H9 (cell line): Measurements from ENCODE around the gene TEX54. TPM values are rescaled to one million over a fixed set of nuclear protein-coding genes. Genes with fewer than 3 reads are reported as not detected.
A peak's percentile ranks its signal among the peaks of the same experiment; 100 is the strongest.

Experiments
- DNase-seq: peaks from one replicate; pipeline ENCODE4 v3.0.0-alpha.2; 2017
- H2AFZ ChIP-seq: one replicate; pipeline ENCODE4 v1.6.1; 2013; ENCODE audit warnings: mild to moderate bottlenecking, low read length, control low read depth, moderate library complexity
- H2AK5ac ChIP-seq: 2 replicates; pipeline ENCODE4 v1.6.1; 2013; ENCODE audit warnings: low read length, control low read depth, mixed read lengths; ENCODE audit not compliant: insufficient read length
- H2BK120ac ChIP-seq: one replicate; pipeline ENCODE4 v1.6.1; 2013; ENCODE audit warnings: low read depth, mild to moderate bottlenecking, low read length, control low read depth, inconsistent platforms; ENCODE audit not compliant: poor library complexity, severe bottlenecking
- H2BK12ac ChIP-seq: 2 replicates; pipeline ENCODE4 v1.6.1; 2013; ENCODE audit warnings: low read length, control low read depth, mixed read lengths, low read depth; ENCODE audit not compliant: insufficient read length
- H2BK15ac ChIP-seq: 2 replicates; pipeline ENCODE4 v1.6.1; 2013; ENCODE audit warnings: low read depth, low read length, control low read depth
- H2BK20ac ChIP-seq: one replicate; pipeline ENCODE4 v1.6.1; 2013; ENCODE audit warnings: low read depth, mild to moderate bottlenecking, low read length, control low read depth, inconsistent platforms; ENCODE audit not compliant: poor library complexity, severe bottlenecking
- H2BK5ac ChIP-seq: 2 replicates; pipeline ENCODE4 v1.6.1; 2013; ENCODE audit warnings: low read length, control low read depth, mixed read lengths; ENCODE audit not compliant: insufficient read length
- H3K14ac ChIP-seq: 2 replicates; pipeline ENCODE4 v1.6.1; 2013; ENCODE audit warnings: low read length, control low read depth; ENCODE audit not compliant: insufficient read depth
- H3K18ac ChIP-seq: 2 replicates; pipeline ENCODE4 v1.6.1; 2013; ENCODE audit warnings: low read depth, mild to moderate bottlenecking, mixed read lengths, low read length, control low read depth; ENCODE audit not compliant: insufficient read length
- H3K23ac ChIP-seq: 2 replicates; pipeline ENCODE4 v1.6.1; 2013; ENCODE audit warnings: low read length, control low read depth, mixed read lengths, low read depth; ENCODE audit not compliant: insufficient read length
- H3K23me2 ChIP-seq: 2 replicates; pipeline ENCODE4 v1.6.1; 2013; ENCODE audit warnings: low read depth, mild to moderate bottlenecking, mixed read lengths, low read length, control low read depth; ENCODE audit not compliant: insufficient read length, poor library complexity, severe bottlenecking
- H3K27ac ChIP-seq: 2 replicates; pipeline ENCODE4 v1.5.1; 2013; ENCODE audit warnings: low read length, control low read depth, mixed read lengths, low read depth; ENCODE audit not compliant: insufficient read length
- H3K27me3 ChIP-seq: 2 replicates; pipeline ENCODE4 v1.6.1; 2013; ENCODE audit warnings: low read length, control low read depth, inconsistent platforms; ENCODE audit not compliant: insufficient read depth
- H3K4ac ChIP-seq: 2 replicates; pipeline ENCODE4 v1.6.1; 2013; ENCODE audit warnings: low read depth, mild to moderate bottlenecking, control low read depth, inconsistent platforms, low read length, moderate library complexity
- H3K4me1 ChIP-seq: 2 replicates; pipeline ENCODE4 v1.6.1; 2013; ENCODE audit warnings: low read length, control low read depth, inconsistent platforms; ENCODE audit not compliant: insufficient read depth
- H3K4me2 ChIP-seq: 2 replicates; pipeline ENCODE4 v1.6.1; 2013; ENCODE audit warnings: low read length, control low read depth, mixed read lengths; ENCODE audit not compliant: insufficient read length, insufficient read depth
- H3K56ac ChIP-seq: 2 replicates; pipeline ENCODE4 v1.6.1; 2013; ENCODE audit warnings: low read depth, mild to moderate bottlenecking, mixed read lengths, low read length, control low read depth; ENCODE audit not compliant: insufficient read length
- H3K79me1 ChIP-seq: 2 replicates; pipeline ENCODE4 v1.6.1; 2013; ENCODE audit warnings: low read depth, mild to moderate bottlenecking, moderate library complexity, low read length, control low read depth, inconsistent platforms; ENCODE audit not compliant: insufficient read depth, poor library complexity, severe bottlenecking
- H3K79me2 ChIP-seq: 2 replicates; pipeline ENCODE4 v1.6.1; 2013; ENCODE audit warnings: low read length, control low read depth, inconsistent platforms; ENCODE audit not compliant: insufficient read depth
- H3K9ac ChIP-seq: 2 replicates; pipeline ENCODE4 v1.6.1; 2013; ENCODE audit warnings: low read length, control low read depth, mixed read lengths; ENCODE audit not compliant: insufficient read length; ENCODE audit errors: extremely low read depth
- H3K9me3 ChIP-seq: one replicate; pipeline ENCODE4 v1.6.1; 2013; ENCODE audit warnings: low read depth, low read length, inconsistent platforms; ENCODE audit not compliant: control insufficient read depth
- H3T11ph ChIP-seq: one replicate; pipeline ENCODE4 v1.6.1; 2013; ENCODE audit warnings: mild to moderate bottlenecking, low read length, control low read depth, inconsistent platforms
- H4K20me1 ChIP-seq: one replicate; pipeline ENCODE4 v1.6.1; 2013; ENCODE audit not compliant: control insufficient read depth, insufficient read length, insufficient read depth
- H4K5ac ChIP-seq: 2 replicates; pipeline ENCODE4 v1.6.1; 2013; ENCODE audit warnings: low read depth, mild to moderate bottlenecking, mixed read lengths, low read length, control low read depth; ENCODE audit not compliant: insufficient read length
- H4K8ac ChIP-seq: replicated peaks from 2 replicates; pipeline ENCODE4 v1.6.1; 2013; ENCODE audit warnings: low read length, control low read depth, mixed read lengths, low read depth; ENCODE audit not compliant: insufficient read length
- H4K91ac ChIP-seq: 2 replicates; pipeline ENCODE4 v1.6.1; 2013; ENCODE audit warnings: low read depth, mild to moderate bottlenecking, moderate library complexity, mixed read lengths, low read length, control low read depth; ENCODE audit not compliant: insufficient read length
- H3K27ac Mint-ChIP-seq, 3 experiments: 2 replicates in 2 of 3; 3 replicates in 1 of 3; pipeline ENCODE4 v1.8.0; 2020 to 2021; ENCODE audit warnings: mixed read lengths in 3 of 3, mild to moderate bottlenecking in 1 of 3, moderate library complexity in 1 of 3
- H3K27me3 Mint-ChIP-seq: 2 replicates; pipeline ENCODE4 v1.8.0; 2021; ENCODE audit warnings: low read depth, mild to moderate bottlenecking, moderate library complexity, mixed read lengths
- H3K36me3 Mint-ChIP-seq, 3 experiments: 2 replicates in 2 of 3; 3 replicates in 1 of 3; pipeline ENCODE4 v1.8.0; 2020 to 2021; ENCODE audit warnings: low read depth in 3 of 3, mixed read lengths in 3 of 3; ENCODE audit not compliant: insufficient read depth in 1 of 3
- H3K4me1 Mint-ChIP-seq, 2 experiments: 2 replicates each; pipeline ENCODE4 v1.8.0; 2020; ENCODE audit warnings: mixed read lengths in 2 of 2
- H3K4me3 Mint-ChIP-seq, 2 experiments: 2 replicates in 1 of 2; 3 replicates in 1 of 2; pipeline ENCODE4 v1.8.0; 2020 to 2021; ENCODE audit warnings: mild to moderate bottlenecking in 2 of 2, mixed read lengths in 2 of 2, moderate library complexity in 1 of 2
- H3K9me3 Mint-ChIP-seq, 2 experiments: 2 replicates in 1 of 2; 3 replicates in 1 of 2; pipeline ENCODE4 v1.8.0; 2020; ENCODE audit warnings: mild to moderate bottlenecking in 2 of 2, mixed read lengths in 2 of 2, moderate library complexity in 1 of 2
- WGBS: extraction: QIAGEN DNeasy Blood & Tissue Kit; methylation state at CpG from one replicate; pipeline ENCODE4 v1.1.7; 2013; ENCODE audit warnings: missing lambda C conversion rate, low lambda C conversion rate, mixed read lengths; ENCODE audit not compliant: insufficient read length; ENCODE audit errors: extremely low coverage; 5-methylcytosine and 5-hydroxymethylcytosine counted together
- total RNA-seq: library from RNA; stranded (reverse); gene quantifications from 2 replicates; pipeline ENCODE4 v1.2.1, GENCODE V29; 2021
- TF ChIP-seq, protein P1 (sequence below): fragments of 200-600 bp; sonication (generic); conservative IDR thresholded peaks from 3 replicates; pipeline ENCODE4 v1.8.0; 2021; ENCODE audit warnings: antibody characterized with exemption, mild to moderate bottlenecking

The TEX54 gene
- total RNA-seq, 1 experiment from 2014 or later: 1.2 TPM

DNA sequence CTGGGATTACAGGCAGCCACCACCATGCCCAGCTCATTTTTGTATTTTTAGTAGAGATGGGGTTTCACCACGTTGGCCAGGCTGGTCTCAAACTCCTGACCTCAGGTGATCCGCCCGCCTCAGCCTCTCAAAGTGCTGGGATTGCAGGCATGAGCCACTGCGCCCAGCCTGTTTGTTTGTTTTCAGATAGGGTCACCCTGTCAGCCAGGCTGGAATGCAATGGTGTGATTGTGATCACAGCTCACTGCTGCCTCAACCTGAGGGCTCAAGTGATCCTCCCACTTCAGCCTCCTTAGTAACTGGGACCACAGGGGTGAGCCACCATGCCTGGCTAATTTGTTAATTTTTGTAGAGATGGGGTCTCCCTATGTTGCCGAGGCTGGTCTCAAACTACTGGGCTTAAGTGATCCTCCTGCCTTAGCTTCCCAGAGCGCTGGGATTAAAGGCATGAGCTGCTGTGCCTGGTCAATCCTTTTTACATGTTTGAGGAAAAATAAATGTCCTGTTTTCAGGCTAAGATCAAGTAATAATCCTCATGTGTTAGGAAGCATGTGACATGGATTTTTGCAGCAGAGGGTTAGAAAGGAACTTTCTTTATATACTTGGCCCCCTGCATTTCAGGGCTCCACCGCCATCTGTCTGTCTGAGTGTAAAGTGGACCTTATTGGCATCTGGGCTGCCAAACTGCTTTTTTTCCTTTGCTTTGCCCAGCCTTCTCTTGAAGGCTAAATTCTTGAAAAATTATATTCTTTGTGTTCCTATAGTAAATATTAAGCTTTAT lies 43.2 kb upstream of the TEX54 start:
- TF ChIP-seq, protein P1, sequence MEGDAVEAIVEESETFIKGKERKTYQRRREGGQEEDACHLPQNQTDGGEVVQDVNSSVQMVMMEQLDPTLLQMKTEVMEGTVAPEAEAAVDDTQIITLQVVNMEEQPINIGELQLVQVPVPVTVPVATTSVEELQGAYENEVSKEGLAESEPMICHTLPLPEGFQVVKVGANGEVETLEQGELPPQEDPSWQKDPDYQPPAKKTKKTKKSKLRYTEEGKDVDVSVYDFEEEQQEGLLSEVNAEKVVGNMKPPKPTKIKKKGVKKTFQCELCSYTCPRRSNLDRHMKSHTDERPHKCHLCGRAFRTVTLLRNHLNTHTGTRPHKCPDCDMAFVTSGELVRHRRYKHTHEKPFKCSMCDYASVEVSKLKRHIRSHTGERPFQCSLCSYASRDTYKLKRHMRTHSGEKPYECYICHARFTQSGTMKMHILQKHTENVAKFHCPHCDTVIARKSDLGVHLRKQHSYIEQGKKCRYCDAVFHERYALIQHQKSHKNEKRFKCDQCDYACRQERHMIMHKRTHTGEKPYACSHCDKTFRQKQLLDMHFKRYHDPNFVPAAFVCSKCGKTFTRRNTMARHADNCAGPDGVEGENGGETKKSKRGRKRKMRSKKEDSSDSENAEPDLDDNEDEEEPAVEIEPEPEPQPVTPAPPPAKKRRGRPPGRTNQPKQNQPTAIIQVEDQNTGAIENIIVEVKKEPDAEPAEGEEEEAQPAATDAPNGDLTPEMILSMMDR: 0 out of 3 replicates have a peak, but pooled peaks have one; percentile 13
- Mint-ChIP-seq H3K27me3 (peaks cover 2% of the 10 kb centered on the region; the same call in 1 of the 2 replicates), H3K9me3 (peaks cover 2% of the 10 kb centered on the region in 2 experiments; a peak in 3 of 5 replicates), H3K27ac (peak overlapping the region in 1 of 3 experiments; percentile 80; a peak in 1 of 7 replicates), H3K36me3 (peaks cover 31 to 75% (median 53%) of the 10 kb centered on the region in 3 experiments), H3K4me3 (no peak overlapping the region), H3K4me1 (peaks cover 14 to 21% of the 10 kb centered on the region in 2 experiments)
- no peak overlapping the region for H2BK5ac ChIP-seq
- no peaks in the 10 kb centered on the region for H3K27me3 ChIP-seq
- no peak overlapping the region for H3K18ac ChIP-seq
- no peak overlapping the region for H3T11ph ChIP-seq
- no peaks in the 10 kb centered on the region; the same call in 1 of the 2 replicates for H3K4me1 ChIP-seq
- no peak overlapping the region for H2BK120ac ChIP-seq
- no peak overlapping the region for H2BK12ac ChIP-seq
- H4K8ac ChIP-seq: no peak overlapping the region
- peaks cover 7% of the 10 kb centered on the region for H3K23me2 ChIP-seq
- H4K5ac ChIP-seq: no peak overlapping the region
- no peak overlapping the region for H3K14ac ChIP-seq
- no peaks in the 10 kb centered on the region for H4K20me1 ChIP-seq
- no peak overlapping the region for H3K4me2 ChIP-seq
- DNase-seq: no peak
- H2AK5ac ChIP-seq: no peak overlapping the region
- WGBS: no CpG with 5 or more reads among the region's 7 CpGs
- no peaks in the 10 kb centered on the region for H3K9me3 ChIP-seq
- H3K4ac ChIP-seq: no peak overlapping the region
- no peak overlapping the region for H3K27ac ChIP-seq
- no peak overlapping the region for H2BK15ac ChIP-seq
- no peak overlapping the region for H2BK20ac ChIP-seq
- H4K91ac ChIP-seq: no peak overlapping the region
- no peak overlapping the region for H3K56ac ChIP-seq
- peaks cover 6% of the 10 kb centered on the region; the same call in 1 of the 2 replicates for H3K79me2 ChIP-seq
- H3K9ac ChIP-seq: no peak overlapping the region
- no peak overlapping the region for H2AFZ ChIP-seq
- H3K79me1 ChIP-seq: peaks cover 8% of the 10 kb centered on the region
- no peak overlapping the region for H3K23ac ChIP-seq
